K562 (cell line): Measurements from ENCODE around the gene DSE. TPM values are rescaled to one million over a fixed set of nuclear protein-coding genes. Genes with fewer than 3 reads are reported as not detected.
A peak's percentile ranks its signal among the peaks of the same experiment; 100 is the strongest.

ENCODE experiments used
- ARID2 ChIP-seq: fragments of 450-650 bp; IDR thresholded peaks from 2 replicates; pipeline ENCODE4 v1.6.1; 2017; ENCODE audit warnings: antibody characterized with exemption, mild to moderate bottlenecking
- ARID4B ChIP-seq: sonication (generic); formaldehyde crosslinking; IDR thresholded peaks from 2 replicates; pipeline ENCODE4 v1.8.0; 2022; ENCODE audit warnings: mild to moderate bottlenecking, missing genetic modification reagents
- ATF3 ChIP-seq, 2 experiments: fragments of 450-650 bp in 1 of 2; sonication (generic) in 1 of 2; formaldehyde crosslinking in 1 of 2; IDR thresholded peaks in 1 of 2; conservative IDR thresholded peaks in 1 of 2; 2 replicates each; pipeline versions ENCODE4 v1.6.1 to v1.8.1; 2016 to 2023; ENCODE audit warnings: mild to moderate bottlenecking in 2 of 2, moderate library complexity in 2 of 2, inconsistent platforms in 1 of 2, missing genetic modification reagents in 1 of 2
- CREBBP ChIP-seq: IDR thresholded peaks from one replicate; pipeline ENCODE4 v1.6.1; 2012; ENCODE audit warnings: low read depth, mild to moderate bottlenecking, control low read depth, inconsistent platforms, low read length
- HIVEP1 ChIP-seq: fragments of 250-450 bp; sonication (Bioruptor Pico); IDR thresholded peaks from 2 replicates; pipeline ENCODE4 v1.4.0; 2020; ENCODE audit warnings: mild to moderate bottlenecking
- MAFG ChIP-seq: fragments of 450-650 bp; conservative IDR thresholded peaks from 2 replicates; pipeline ENCODE4 v1.6.1; 2016; ENCODE audit warnings: missing genetic modification characterization, missing compliant biosample characterization
- NKRF ChIP-seq: fragments of 450-650 bp; IDR thresholded peaks from 2 replicates; pipeline ENCODE4 v1.6.1; 2016; ENCODE audit warnings: borderline replicate concordance
- NONO ChIP-seq, 2 experiments: fragments of 200-400 bp in 1 of 2; fragments of 450-650 bp in 1 of 2; formaldehyde crosslinking in 1 of 2; IDR thresholded peaks; 2 replicates each; pipeline ENCODE4 v1.6.1; 2017; ENCODE audit warnings: low read depth in 2 of 2, mild to moderate bottlenecking in 2 of 2, moderate library complexity in 2 of 2, low read length in 1 of 2
- NR2C1 ChIP-seq, 2 experiments: fragments of 450-650 bp; IDR thresholded peaks; 2 replicates each; pipeline ENCODE4 v1.6.1; 2017; ENCODE audit warnings: mild to moderate bottlenecking in 2 of 2, antibody characterized with exemption in 1 of 2, inconsistent platforms in 1 of 2, missing compliant biosample characterization in 1 of 2, missing genetic modification characterization in 1 of 2
- XRCC5 ChIP-seq: fragments of 200-400 bp; formaldehyde crosslinking; IDR thresholded peaks from 2 replicates; pipeline ENCODE4 v1.6.1; 2017; ENCODE audit warnings: low read depth, mild to moderate bottlenecking, low read length
- ZNF75A ChIP-seq: fragments of 450-650 bp; formaldehyde crosslinking; IDR thresholded peaks from 2 replicates; pipeline ENCODE4 v1.4.0; 2020; ENCODE audit warnings: mild to moderate bottlenecking
- polyA plus RNA-seq, 8 experiments: library from polyadenylated mRNA; depleted of rRNA in 4 of 8; stranded (reverse) in 5 of 8; unstranded in 3 of 8; fragments of >200 nt; fragmentation: Nextera tagmentation in 2 of 8; fragmentation: Illumina TruSeq in 1 of 8; extraction: Ambion mirVana in 2 of 8; extraction: Trizol in 1 of 8; gene quantifications; 2 replicates each; pipeline versions ENCODE4 v1.2.1 to v1.2.3, GENCODE V29; 2011 to 2014; ENCODE audit warnings: inconsistent platforms in 1 of 8, missing spikeins in 1 of 8
- total RNA-seq, 7 experiments: library from RNA; depleted of rRNA in 6 of 7; stranded (reverse); fragments of >200 nt in 6 of 7; fragmentation: Illumina TruSeq in 2 of 7; extraction: Trizol in 2 of 7; gene quantifications; 2 replicates each; pipeline versions ENCODE4 v1.2.1 to v1.2.3, GENCODE V29; 2011 to 2021; ENCODE audit warnings: low replicate concordance in 1 of 7
- TF ChIP-seq, protein P1 (sequence below), 2 experiments: IDR thresholded peaks; 2 replicates each; pipeline ENCODE4 v1.6.1; 2011; ENCODE audit warnings: borderline replicate concordance in 1 of 2, control low read depth in 1 of 2, low read depth in 1 of 2, low read length in 1 of 2, mild to moderate bottlenecking in 1 of 2, mixed read lengths in 1 of 2, moderate library complexity in 1 of 2; ENCODE audit not compliant: insufficient read depth in 1 of 2, insufficient read length in 1 of 2, poor library complexity in 1 of 2, severe bottlenecking in 1 of 2; ENCODE audit errors: extremely low read depth in 1 of 2
- TF ChIP-seq, protein P2 (sequence below): fragments of 250-450 bp; sonication (Bioruptor Pico); IDR thresholded peaks from 2 replicates; pipeline ENCODE4 v1.4.0; 2020; ENCODE audit warnings: mild to moderate bottlenecking, moderate library complexity, borderline replicate concordance

DSE gene
- total and polyA plus RNA-seq, 9 of the 15 experiments (the other 6 are each of a cell fraction or from before 2014, with no cell fraction given) = 0.49 to 1.7 (median 0.79) TPM

DNA sequence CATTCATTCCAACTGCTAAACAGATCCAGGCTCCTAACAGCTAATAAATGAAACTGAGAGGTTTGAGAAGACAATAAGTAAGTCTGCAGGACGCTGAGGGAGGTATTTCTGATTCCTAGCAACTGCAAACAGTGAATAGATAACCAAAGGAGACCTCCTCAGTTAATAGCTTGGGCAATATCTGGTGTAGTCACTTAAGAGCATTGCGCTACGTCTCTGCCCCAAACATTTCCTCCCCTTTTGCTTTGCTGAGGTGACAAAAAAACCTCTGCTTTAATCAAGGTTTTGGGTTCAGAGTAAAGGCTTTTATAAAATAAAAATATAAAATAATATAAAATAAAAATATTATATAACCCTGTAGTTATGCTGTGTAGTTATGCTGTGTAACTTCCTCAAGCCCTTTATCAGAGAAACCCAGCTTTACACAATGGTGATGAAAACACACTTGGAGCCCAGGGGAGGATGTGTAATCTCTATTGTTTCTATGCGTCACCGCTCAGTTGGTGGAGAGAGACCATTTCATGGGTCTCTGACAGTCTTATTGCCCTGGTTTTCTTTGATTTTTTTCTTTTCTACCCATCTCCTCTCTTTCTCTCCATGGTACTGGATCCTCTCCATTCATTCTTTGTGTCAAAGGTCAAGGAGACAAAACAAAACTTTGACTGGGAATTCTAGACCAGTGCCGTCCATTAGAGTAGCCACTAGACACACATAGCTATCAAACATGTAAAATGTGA is 121.8 kb downstream of the DSE start (continued):
- TF ChIP-seq NONO (IDR thresholded peaks at IDR 0.05; ENCODE audit: low read depth in 2 of 2, low read length in 1 of 2) (no peak), ZNF75A (CRISPR knock-in tag) (no peak), NR2C1 (IDR thresholded peaks at IDR 0.05) (peak; percentile 65), NR2C1 (tag; IDR thresholded peaks at IDR 0.05) (peak; percentile 64), ARID4B (CRISPR knock-in tag) (no peak), XRCC5 (no peak), CREBBP (no peak), HIVEP1 (CRISPR knock-in tag) (no peak), ATF3 (IDR thresholded peaks at IDR 0.05) (peak; percentile 98), ATF3 (CRISPR knock-in tag; conservative IDR thresholded peaks at IDR 0.05) (no peak), ARID2 (no peak), NKRF (no peak), MAFG (tag) (no peak; the same call in none of the 2 replicates)
- TF ChIP-seq, protein P1, sequence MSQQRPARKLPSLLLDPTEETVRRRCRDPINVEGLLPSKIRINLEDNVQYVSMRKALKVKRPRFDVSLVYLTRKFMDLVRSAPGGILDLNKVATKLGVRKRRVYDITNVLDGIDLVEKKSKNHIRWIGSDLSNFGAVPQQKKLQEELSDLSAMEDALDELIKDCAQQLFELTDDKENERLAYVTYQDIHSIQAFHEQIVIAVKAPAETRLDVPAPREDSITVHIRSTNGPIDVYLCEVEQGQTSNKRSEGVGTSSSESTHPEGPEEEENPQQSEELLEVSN (IDR thresholded peaks at IDR 0.05; ENCODE audit: borderline replicate concordance in 1 of 2, extremely low read depth in 1 of 2, insufficient read depth in 1 of 2, insufficient read length in 1 of 2, low read depth in 1 of 2, low read length in 1 of 2, poor library complexity in 1 of 2, severe bottlenecking in 1 of 2) = no peak
- TF ChIP-seq, protein P2, sequence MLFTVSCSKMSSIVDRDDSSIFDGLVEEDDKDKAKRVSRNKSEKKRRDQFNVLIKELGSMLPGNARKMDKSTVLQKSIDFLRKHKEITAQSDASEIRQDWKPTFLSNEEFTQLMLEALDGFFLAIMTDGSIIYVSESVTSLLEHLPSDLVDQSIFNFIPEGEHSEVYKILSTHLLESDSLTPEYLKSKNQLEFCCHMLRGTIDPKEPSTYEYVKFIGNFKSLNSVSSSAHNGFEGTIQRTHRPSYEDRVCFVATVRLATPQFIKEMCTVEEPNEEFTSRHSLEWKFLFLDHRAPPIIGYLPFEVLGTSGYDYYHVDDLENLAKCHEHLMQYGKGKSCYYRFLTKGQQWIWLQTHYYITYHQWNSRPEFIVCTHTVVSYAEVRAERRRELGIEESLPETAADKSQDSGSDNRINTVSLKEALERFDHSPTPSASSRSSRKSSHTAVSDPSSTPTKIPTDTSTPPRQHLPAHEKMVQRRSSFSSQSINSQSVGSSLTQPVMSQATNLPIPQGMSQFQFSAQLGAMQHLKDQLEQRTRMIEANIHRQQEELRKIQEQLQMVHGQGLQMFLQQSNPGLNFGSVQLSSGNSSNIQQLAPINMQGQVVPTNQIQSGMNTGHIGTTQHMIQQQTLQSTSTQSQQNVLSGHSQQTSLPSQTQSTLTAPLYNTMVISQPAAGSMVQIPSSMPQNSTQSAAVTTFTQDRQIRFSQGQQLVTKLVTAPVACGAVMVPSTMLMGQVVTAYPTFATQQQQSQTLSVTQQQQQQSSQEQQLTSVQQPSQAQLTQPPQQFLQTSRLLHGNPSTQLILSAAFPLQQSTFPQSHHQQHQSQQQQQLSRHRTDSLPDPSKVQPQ = no peak
